ENCODE data around the gene TCN2. TPM values are rescaled to one million over a fixed set of nuclear protein-coding genes. Genes with fewer than 3 reads are reported as not detected.
"Not testable (repeated sequence)": the region's sequence is repeated elsewhere in the genome, so short reads cannot be mapped to it uniquely, and the experiment has no call there.

TCN2 gene
- total RNA-seq, 2 experiments from 2014 or later: 0.19 to 0.22 TPM

DNA sequence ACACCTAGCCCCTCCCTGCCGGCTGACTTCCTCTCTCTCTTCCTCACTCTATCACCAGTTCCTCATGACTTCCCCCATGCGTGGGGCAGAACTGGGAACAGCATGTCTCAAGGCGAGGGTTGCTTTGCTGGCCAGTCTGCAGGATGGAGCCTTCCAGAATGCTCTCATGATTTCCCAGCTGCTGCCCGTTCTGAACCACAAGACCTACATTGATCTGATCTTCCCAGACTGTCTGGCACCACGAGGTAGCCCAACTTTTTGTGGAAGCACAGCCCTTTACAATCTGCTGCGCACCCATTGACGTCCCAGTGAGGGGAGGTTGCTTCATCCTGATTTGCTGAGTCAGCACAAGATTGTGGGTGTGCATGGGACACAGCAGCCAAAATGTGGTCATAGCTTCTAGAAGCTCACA lies 8.6 kb downstream of the TCN2 start:
- Mint-ChIP-seq H3K4me3 (no peak overlapping the region), H3K27me3 (ENCODE audit: low read depth) (no peaks in the 10 kb centered on the region), H3K36me3 (ENCODE audit: low read depth) (no peaks in the 10 kb centered on the region), H3K27ac (no peak overlapping the region), H3K4me1 (ENCODE audit: low read depth) (no peaks in the 10 kb centered on the region), H3K9me3 (no peaks in the 10 kb centered on the region)
- no peak for DNase-seq
- CTCF ChIA-PET: interaction anchor here (1.0 to 1.4 kb wide), 2 partner anchors 9 to 139 kb away, joined by 3 read pairs; no protein-coding TSS in a partner anchor
- intact Hi-C loops (cut with micrococcal nuclease): no loop called here

GRCh38 chr22:30617819-30618218 lies 10.8 kb downstream of the TCN2 start:
- H3K4me3 Mint-ChIP-seq: no peak overlapping the region
- H3K9me3 Mint-ChIP-seq: no peaks in the 10 kb centered on the region
- no peaks in the 10 kb centered on the region for H3K4me1 Mint-ChIP-seq (ENCODE audit: low read depth)
- H3K27ac Mint-ChIP-seq: no peak overlapping the region
- no peaks in the 10 kb centered on the region for H3K36me3 Mint-ChIP-seq (ENCODE audit: low read depth)
- CTCF ChIA-PET: interaction anchor here (0.7 to 0.9 kb wide), 3 partner anchors 17 to 461 kb away, joined by 3 to 4 read pairs (median 3); no protein-coding TSS in a partner anchor
- intact Hi-C loops (cut with micrococcal nuclease): no loop called here
- DNase-seq: no peak
- H3K27me3 Mint-ChIP-seq (ENCODE audit: low read depth): no peaks in the 10 kb centered on the region

DNA sequence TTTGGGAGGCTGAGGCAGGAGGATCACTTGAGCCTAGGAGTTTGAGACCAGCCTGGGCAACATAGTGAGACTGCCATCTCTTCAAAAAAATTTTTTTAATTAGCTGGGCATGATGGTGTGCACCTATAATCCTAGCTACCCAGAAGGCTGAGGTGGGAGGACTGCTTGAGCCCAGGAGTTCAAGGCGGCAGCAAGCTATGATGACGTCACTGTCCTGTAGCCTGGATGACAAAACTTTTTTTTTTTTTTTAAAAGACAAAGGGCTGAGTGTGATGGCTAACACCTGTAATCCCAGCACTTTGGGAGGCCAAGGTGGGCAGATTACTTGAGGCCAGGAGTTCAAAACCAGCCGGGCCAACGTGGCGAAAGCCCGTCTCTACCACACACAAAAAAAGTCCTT lies 12.9 kb downstream of the TCN2 start:
- DNase-seq; intact Hi-C loops (cut with micrococcal nuclease); H3K9me3 Mint-ChIP-seq; H3K4me1 Mint-ChIP-seq (ENCODE audit: low read depth); H3K27ac Mint-ChIP-seq; H3K36me3 Mint-ChIP-seq (ENCODE audit: low read depth); H3K4me3 Mint-ChIP-seq; H3K27me3 Mint-ChIP-seq (ENCODE audit: low read depth): not testable (repeated sequence)
- CTCF ChIA-PET: interaction anchor here (0.5 to 1.3 kb wide), 4 partner anchors 13 to 110 kb away, joined by 3 to 6 read pairs (median 4); no protein-coding TSS in a partner anchor

- H3K27ac Mint-ChIP-seq: no peak overlapping the region
- H3K27me3 Mint-ChIP-seq (ENCODE audit: low read depth): no peaks in the 10 kb centered on the region
- intact Hi-C loops (cut with micrococcal nuclease): no loop called here
- H3K4me1 Mint-ChIP-seq (ENCODE audit: low read depth): no peaks in the 10 kb centered on the region
- H3K36me3 Mint-ChIP-seq (ENCODE audit: low read depth): no peaks in the 10 kb centered on the region
- H3K4me3 Mint-ChIP-seq: no peak overlapping the region
- no peak for DNase-seq
- CTCF ChIA-PET: interaction anchor here (0.5 to 1.5 kb wide), 5 partner anchors 8 to 293 kb away, joined by 4 to 7 read pairs (median 5); no protein-coding TSS in a partner anchor
- H3K9me3 Mint-ChIP-seq: no peaks in the 10 kb centered on the region
Observed at GRCh38 chr22:30626413-30626812, 19.4 kb downstream of the TCN2 start.

DNA sequence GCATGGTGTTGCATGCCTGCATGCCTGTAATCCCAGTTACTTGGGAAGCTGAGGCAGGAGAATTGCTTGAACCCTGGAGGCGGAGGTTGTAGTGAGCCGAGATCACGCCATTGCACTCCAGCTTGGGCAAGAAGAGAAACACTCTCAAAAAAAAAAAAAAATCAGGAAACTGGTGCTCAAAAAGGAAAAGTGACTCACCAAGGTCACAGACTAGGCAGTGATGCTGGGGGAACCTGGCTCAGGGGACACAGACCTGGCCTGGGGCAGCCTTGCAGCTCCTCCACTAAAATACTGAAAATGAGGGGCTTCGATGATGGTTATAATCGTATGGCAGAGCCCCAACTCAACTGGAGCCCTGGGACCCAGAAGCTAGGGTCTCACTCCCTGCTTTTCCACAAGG lies 20.5 kb downstream of the TCN2 start:
- H3K27ac Mint-ChIP-seq: no peak overlapping the region
- CTCF ChIA-PET: interaction anchor here (1.5 to 3.3 kb wide), 3 partner anchors 18 to 293 kb away, joined by 4 to 18 read pairs (median 7); no protein-coding TSS in a partner anchor
- H3K4me3 Mint-ChIP-seq: no peak overlapping the region
- intact Hi-C loops (cut with micrococcal nuclease): no loop called here
- no peaks in the 10 kb centered on the region for H3K27me3 Mint-ChIP-seq (ENCODE audit: low read depth)
- DNase-seq: no peak
- H3K9me3 Mint-ChIP-seq: no peaks in the 10 kb centered on the region
- H3K4me1 Mint-ChIP-seq (ENCODE audit: low read depth): no peaks in the 10 kb centered on the region
- H3K36me3 Mint-ChIP-seq (ENCODE audit: low read depth): no peaks in the 10 kb centered on the region

DNA sequence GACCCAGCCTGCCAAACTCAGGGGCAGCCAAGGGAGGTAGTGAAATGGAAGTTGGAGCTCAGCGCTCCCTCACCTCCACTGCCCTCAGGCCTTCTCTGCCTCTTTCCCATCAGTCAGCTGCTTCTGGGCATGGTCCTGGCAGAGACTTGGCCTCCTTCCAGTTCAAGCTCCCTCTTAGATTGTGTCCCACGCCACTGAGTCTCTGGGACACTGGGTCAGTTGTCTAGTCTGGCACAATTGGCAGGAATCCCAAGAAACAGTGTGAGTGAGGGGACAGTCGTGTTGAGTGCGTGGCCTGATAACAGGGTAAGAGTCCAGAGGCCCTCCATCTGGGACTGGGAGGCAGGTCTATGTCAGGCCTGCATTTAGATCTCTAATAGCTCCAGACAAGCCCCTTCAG lies 21.5 kb downstream of the TCN2 start:
- CTCF ChIA-PET: interaction anchor here (0.6 to 3.3 kb wide), 4 partner anchors 22 to 292 kb away, joined by 3 to 18 read pairs (median 6); no protein-coding TSS in a partner anchor
- Mint-ChIP-seq H3K4me1 (ENCODE audit: low read depth) (no peaks in the 10 kb centered on the region), H3K36me3 (ENCODE audit: low read depth) (no peaks in the 10 kb centered on the region), H3K27me3 (ENCODE audit: low read depth) (no peaks in the 10 kb centered on the region), H3K9me3 (no peaks in the 10 kb centered on the region), H3K27ac (no peak overlapping the region), H3K4me3 (no peak overlapping the region)
- intact Hi-C loops (cut with micrococcal nuclease): no loop called here
- no peak for DNase-seq

DNA sequence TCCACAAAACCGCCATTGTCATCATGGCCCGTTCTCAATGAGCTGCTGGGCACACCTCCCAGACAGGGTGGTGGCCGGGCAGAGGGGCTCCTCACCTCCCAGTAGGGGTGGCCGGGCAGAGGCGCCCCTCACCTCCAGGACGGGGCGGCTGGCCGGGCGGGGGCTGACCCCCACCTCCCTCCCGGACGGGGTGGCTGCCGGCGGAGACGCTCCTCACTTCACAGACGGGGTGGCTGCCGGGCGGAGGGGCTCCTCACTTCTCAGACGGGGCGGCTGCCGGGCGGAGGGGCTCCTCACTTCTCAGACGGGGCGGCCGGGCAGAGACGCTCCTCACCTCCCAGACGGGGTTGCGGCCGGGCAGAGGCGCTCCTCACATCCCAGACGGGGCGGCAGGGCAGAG lies 24.5 kb downstream of the TCN2 start:
- H3K27ac Mint-ChIP-seq; H3K36me3 Mint-ChIP-seq (ENCODE audit: low read depth); H3K4me3 Mint-ChIP-seq; H3K9me3 Mint-ChIP-seq; CTCF ChIA-PET; intact Hi-C loops (cut with micrococcal nuclease); DNase-seq; H3K27me3 Mint-ChIP-seq (ENCODE audit: low read depth): not testable (repeated sequence)
- H3K4me1 Mint-ChIP-seq (ENCODE audit: low read depth): peaks cover 14% of the 10 kb centered on the region

GRCh38 chr22:30634471-30635233 lies 27.7 kb downstream of the TCN2 start:
- H3K27me3 Mint-ChIP-seq (ENCODE audit: low read depth): no peaks in the 10 kb centered on the region
- peak overlapping the region; percentile 75 for H3K4me3 Mint-ChIP-seq
- peaks cover 19% of the 10 kb centered on the region for H3K4me1 Mint-ChIP-seq (ENCODE audit: low read depth)
- H3K36me3 Mint-ChIP-seq (ENCODE audit: low read depth): peaks cover 9% of the 10 kb centered on the region
- H3K9me3 Mint-ChIP-seq: no peaks in the 10 kb centered on the region
- CTCF ChIA-PET: interaction anchor here (0.5 to 3.9 kb wide), 34 partner anchors 9 to 566 kb away, joined by 3 to 156 read pairs (median 4); partner anchors contain the start of gene TCN2
- H3K27ac Mint-ChIP-seq: peak overlapping the region; percentile 67
- intact Hi-C loops (cut with micrococcal nuclease): loop anchor here (1.0 to 2.0 kb wide), 10 partner anchors 10 to 448 kb away; partner anchors contain the start of genes DUSP18, OSBP2 and TCN2
- peak; percentile 96 for DNase-seq

- Mint-ChIP-seq H3K9me3 (no peaks in the 10 kb centered on the region), H3K27ac (peak within 1 kb of the TSS; percentile 67), H3K4me1 (ENCODE audit: low read depth) (peaks cover 19% of the 10 kb centered on the region), H3K27me3 (ENCODE audit: low read depth) (no peaks in the 10 kb centered on the region), H3K36me3 (ENCODE audit: low read depth) (peaks cover 9% of the 10 kb centered on the region), H3K4me3 (peak within 1 kb of the TSS; percentile 78)
- CTCF ChIA-PET: interaction anchor here (0.5 to 3.9 kb wide), 25 partner anchors 8 to 635 kb away, joined by 3 to 156 read pairs (median 5); partner anchors contain the start of gene TCN2
- intact Hi-C loops (cut with micrococcal nuclease): loop anchor here (1.0 to 2.0 kb wide), 7 partner anchors 9 to 447 kb away; partner anchors contain the start of genes DUSP18, OSBP2 and TCN2
- DNase-seq: peak; percentile 97
Observed at GRCh38 chr22:30635273-30636225, 28.6 kb downstream of the TCN2 start, which contains the start of gene SLC35E4. Gene SLC35E4, plus strand, starts transcription at chr22:30635781. Its CDS starts 670 bp downstream, at chr22:30636451.

- peak; percentile 28 for DNase-seq
- Mint-ChIP-seq H3K36me3 (ENCODE audit: low read depth) (peaks cover 9% of the 10 kb centered on the region), H3K27ac (no peak overlapping the region), H3K4me3 (peak overlapping the region; percentile 78), H3K27me3 (ENCODE audit: low read depth) (no peaks in the 10 kb centered on the region), H3K9me3 (no peaks in the 10 kb centered on the region), H3K4me1 (ENCODE audit: low read depth) (peaks cover 19% of the 10 kb centered on the region)
- CTCF ChIA-PET: interaction anchor here (1.2 to 3.9 kb wide), 4 partner anchors 7 to 119 kb away, joined by 4 to 156 read pairs (median 14); no protein-coding TSS in a partner anchor
- intact Hi-C loops (cut with micrococcal nuclease): no loop called here
Observed at GRCh38 chr22:30636226-30637077, 29.5 kb downstream of the TCN2 start.

- intact Hi-C loops (cut with micrococcal nuclease): no loop called here
- Mint-ChIP-seq H3K36me3 (ENCODE audit: low read depth) (peaks cover 9% of the 10 kb centered on the region), H3K4me3 (peak overlapping the region; percentile 37), H3K27ac (no peak overlapping the region), H3K27me3 (ENCODE audit: low read depth) (no peaks in the 10 kb centered on the region), H3K4me1 (ENCODE audit: low read depth) (peaks cover 21% of the 10 kb centered on the region), H3K9me3 (no peaks in the 10 kb centered on the region)
- DNase-seq: no peak
- CTCF ChIA-PET: interaction anchor here (0.7 to 1.2 kb wide), 3 partner anchors 13 to 900 kb away, joined by 4 read pairs; no protein-coding TSS in a partner anchor
Observed at GRCh38 chr22:30637701-30638114, 30.7 kb downstream of the TCN2 start.

Data from activated naive CD4-positive, alpha-beta T cell treated with anti-CD3 and anti-CD28 coated beads for 36 hours (primary cell).